ENCODE measurements around the gene TCEANC2.

DNA sequence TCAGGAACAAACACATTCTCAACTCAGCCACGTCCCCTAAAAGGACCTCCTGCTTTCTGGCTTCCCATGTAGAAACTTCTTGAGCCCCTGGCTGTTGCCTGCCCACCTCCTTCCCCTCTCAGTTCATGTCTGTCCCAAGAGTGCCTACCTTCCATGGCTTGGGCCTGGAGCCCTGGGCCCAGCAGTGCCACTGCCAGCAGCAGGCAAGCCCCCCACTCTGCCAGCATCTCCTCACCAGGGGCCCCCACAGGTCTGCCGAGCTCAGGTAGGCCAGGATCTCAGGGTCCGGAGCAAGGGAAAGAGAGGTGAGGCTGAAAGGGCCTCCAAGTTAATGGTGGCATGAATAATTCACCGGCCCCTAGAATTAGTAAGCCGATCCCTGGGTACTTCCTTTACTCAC lies 99.3 kb downstream of the TCEANC2 start, which contains the start of gene CDCP2:
- TF ChIP-seq, protein P1, sequence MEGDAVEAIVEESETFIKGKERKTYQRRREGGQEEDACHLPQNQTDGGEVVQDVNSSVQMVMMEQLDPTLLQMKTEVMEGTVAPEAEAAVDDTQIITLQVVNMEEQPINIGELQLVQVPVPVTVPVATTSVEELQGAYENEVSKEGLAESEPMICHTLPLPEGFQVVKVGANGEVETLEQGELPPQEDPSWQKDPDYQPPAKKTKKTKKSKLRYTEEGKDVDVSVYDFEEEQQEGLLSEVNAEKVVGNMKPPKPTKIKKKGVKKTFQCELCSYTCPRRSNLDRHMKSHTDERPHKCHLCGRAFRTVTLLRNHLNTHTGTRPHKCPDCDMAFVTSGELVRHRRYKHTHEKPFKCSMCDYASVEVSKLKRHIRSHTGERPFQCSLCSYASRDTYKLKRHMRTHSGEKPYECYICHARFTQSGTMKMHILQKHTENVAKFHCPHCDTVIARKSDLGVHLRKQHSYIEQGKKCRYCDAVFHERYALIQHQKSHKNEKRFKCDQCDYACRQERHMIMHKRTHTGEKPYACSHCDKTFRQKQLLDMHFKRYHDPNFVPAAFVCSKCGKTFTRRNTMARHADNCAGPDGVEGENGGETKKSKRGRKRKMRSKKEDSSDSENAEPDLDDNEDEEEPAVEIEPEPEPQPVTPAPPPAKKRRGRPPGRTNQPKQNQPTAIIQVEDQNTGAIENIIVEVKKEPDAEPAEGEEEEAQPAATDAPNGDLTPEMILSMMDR (IDR thresholded peaks at IDR 0.05): no peak
- TF ChIP-seq ZFX (IDR thresholded peaks at IDR 0.05; ENCODE audit: borderline replicate concordance): no peak
